ENCODE measurements around the gene PRDM8. TPM values are rescaled to one million over a fixed set of nuclear protein-coding genes. Genes with fewer than 3 reads are reported as not detected.

Gene PRDM8
- total RNA-seq (2014; rRNA removed; shearing (Covaris generic)), result 5.2 and 8.5 TPM in 2 replicates

DNA sequence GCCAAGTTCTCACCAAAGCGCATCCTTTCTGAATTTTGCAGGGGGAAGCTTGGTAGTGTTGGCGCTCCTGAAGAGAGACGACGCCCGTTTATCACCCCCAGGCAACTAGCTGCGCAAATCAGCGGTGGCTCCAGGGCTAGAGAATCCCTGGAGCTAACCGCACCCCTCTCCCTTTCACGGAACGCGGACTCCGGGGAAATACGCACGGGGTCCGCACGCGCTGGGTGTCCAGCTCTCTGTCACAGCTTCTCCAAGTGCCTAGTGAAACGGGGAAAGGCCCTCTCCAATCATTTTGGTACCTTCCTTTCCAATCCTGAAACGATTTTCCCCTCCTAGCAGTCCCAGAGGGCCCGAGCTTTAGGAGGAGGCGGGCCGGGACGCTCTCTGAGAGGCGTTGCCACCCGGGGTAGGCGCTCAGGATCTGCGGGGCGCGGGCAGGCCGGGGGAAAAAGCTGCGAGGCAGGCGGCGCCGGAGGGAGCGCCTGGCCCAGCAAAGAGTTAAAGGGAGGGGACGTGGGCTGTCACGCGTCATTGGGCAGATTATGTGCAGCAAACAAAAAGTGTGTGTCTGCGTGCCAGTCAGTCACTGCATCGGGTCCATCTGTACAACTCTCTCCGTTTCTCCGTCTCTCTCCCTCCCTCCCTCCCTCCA, at the start of gene PRDM8:
Gene PRDM8 (plus strand): TSS at position 582 of the 652 bp plus-strand sequence. CDS start 2,578 bp downstream, outside the sequence.
- H3K4me3 ChIP-seq, result no peak within 1 kb of the TSS
- H3K9me3 ChIP-seq (replicated peaks), result no peaks in the 10 kb centered on the region; the same call in 1 of the 2 replicates
- peaks cover 13% of the 10 kb centered on the region for H3K4me1 ChIP-seq (replicated peaks)
- no peak within 1 kb of the TSS for H3K27ac ChIP-seq
- no peak for DNase-seq (ENCODE audit: low read depth in 1 of 2, low spot score in 2 of 2)
- no peaks in the 10 kb centered on the region for H3K27me3 ChIP-seq (replicated peaks)
- H3K36me3 ChIP-seq, result no peaks in the 10 kb centered on the region

GRCh38 chr4:80150387-80151180, 46.7 kb upstream of the PRDM8 start:
- no peaks in the 10 kb centered on the region for H3K27me3 ChIP-seq (replicated peaks)
- DNase-seq (ENCODE audit: low read depth in 1 of 2, low spot score in 2 of 2), result no peak

GRCh38 chr4:80151981-80152380, 45.3 kb upstream of the PRDM8 start:
- Histone ChIP-seq H3K36me3 (no peaks in the 10 kb centered on the region), H3K4me1 (replicated peaks) (no peaks in the 10 kb centered on the region), H3K4me3 (no peak overlapping the region), H3K9me3 (replicated peaks) (no peaks in the 10 kb centered on the region), H3K27ac (no peak overlapping the region), H3K27me3 (replicated peaks) (no peaks in the 10 kb centered on the region)
- DNase-seq (ENCODE audit: low read depth in 1 of 2, low spot score in 2 of 2), result no peak

More at GRCh38 chr4:80150387-80151180, 46.7 kb upstream of the PRDM8 start:
- H3K27ac ChIP-seq, result no peak overlapping the region
- no peaks in the 10 kb centered on the region for H3K36me3 ChIP-seq
- H3K4me3 ChIP-seq, result no peak overlapping the region
- H3K9me3 ChIP-seq (replicated peaks), result no peaks in the 10 kb centered on the region
- H3K4me1 ChIP-seq (replicated peaks), result no peaks in the 10 kb centered on the region

- Histone ChIP-seq H3K27ac (no peak overlapping the region), H3K4me1 (replicated peaks) (no peaks in the 10 kb centered on the region), H3K27me3 (replicated peaks) (no peaks in the 10 kb centered on the region), H3K36me3 (no peaks in the 10 kb centered on the region), H3K4me3 (no peak overlapping the region), H3K9me3 (replicated peaks) (no peaks in the 10 kb centered on the region; the same call in 1 of the 2 replicates)
- DNase-seq (ENCODE audit: low read depth in 1 of 2, low spot score in 2 of 2), result no peak
These were observed 43.3 kb upstream of the PRDM8 start for GRCh38 chr4:80153874-80154544.

DNA sequence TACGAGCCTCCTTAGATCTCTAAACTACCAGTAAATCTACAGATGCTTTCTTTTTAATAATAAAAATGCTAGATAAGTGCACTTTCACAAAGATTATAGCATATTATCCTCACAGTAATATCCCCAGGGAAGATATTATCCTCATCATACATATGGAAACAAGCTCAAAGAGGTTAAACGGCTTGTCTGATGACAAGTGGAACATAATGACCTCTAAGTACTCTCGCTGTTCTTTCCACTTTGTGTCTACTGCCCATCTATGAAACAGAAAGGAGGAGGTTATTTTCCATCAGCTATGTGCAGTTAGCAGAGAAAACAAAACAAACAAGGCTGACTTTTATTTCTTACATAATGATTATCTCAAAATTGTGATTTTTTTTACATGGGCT, 42.8 kb upstream of the PRDM8 start:
- no peak for DNase-seq (ENCODE audit: low read depth in 1 of 2, low spot score in 2 of 2)
- H3K27me3 ChIP-seq (replicated peaks), result no peaks in the 10 kb centered on the region
- H3K36me3 ChIP-seq, result no peaks in the 10 kb centered on the region
- H3K4me1 ChIP-seq (replicated peaks), result no peaks in the 10 kb centered on the region
- H3K27ac ChIP-seq, result no peak overlapping the region
- no peaks in the 10 kb centered on the region; the same call in 1 of the 2 replicates for H3K9me3 ChIP-seq (replicated peaks)
- no peak overlapping the region for H3K4me3 ChIP-seq

DNA sequence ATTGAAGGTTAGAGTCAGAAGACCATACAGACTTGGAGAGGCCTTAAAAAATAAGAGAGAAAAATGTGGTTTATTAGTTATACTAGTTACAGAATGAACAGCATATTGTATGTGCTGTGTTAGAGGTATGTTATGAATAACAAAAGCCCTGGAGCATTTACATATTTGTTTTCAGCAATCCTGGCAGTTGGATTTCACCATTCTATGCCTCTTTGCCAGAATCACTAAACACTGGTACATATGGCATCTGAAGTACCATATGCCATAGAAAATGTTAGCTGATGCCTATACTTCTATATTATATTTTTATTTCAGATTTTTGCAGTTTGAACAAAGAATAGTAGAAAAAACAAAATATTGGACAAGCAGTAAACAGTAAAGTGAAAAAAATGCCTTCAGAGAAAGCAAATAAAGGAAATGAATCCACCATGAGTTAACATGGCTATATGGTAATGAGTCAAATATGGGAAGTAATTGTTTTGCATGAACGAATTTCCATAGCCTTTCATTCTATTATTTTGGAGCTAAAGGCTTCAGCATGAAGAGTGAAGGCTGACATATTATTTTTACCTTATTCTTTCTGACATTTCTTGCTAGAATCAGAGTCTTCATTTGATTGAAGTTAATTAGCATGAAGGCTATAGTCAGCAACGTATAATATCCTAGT, 41.9 kb upstream of the PRDM8 start:
- Histone ChIP-seq H3K4me1 (replicated peaks) (no peaks in the 10 kb centered on the region), H3K36me3 (no peaks in the 10 kb centered on the region), H3K9me3 (replicated peaks) (no peaks in the 10 kb centered on the region; the same call in 1 of the 2 replicates), H3K27me3 (replicated peaks) (no peaks in the 10 kb centered on the region), H3K27ac (no peak overlapping the region), H3K4me3 (no peak overlapping the region)
- no peak for DNase-seq (ENCODE audit: low read depth in 1 of 2, low spot score in 2 of 2)

- no peak for DNase-seq (ENCODE audit: low read depth in 1 of 2, low spot score in 2 of 2)
- no peaks in the 10 kb centered on the region; the same call in 1 of the 2 replicates for H3K9me3 ChIP-seq (replicated peaks)
- no peak overlapping the region for H3K4me3 ChIP-seq
- H3K4me1 ChIP-seq (replicated peaks), result no peaks in the 10 kb centered on the region
- no peak overlapping the region for H3K27ac ChIP-seq
- H3K36me3 ChIP-seq, result no peaks in the 10 kb centered on the region
- H3K27me3 ChIP-seq (replicated peaks), result no peaks in the 10 kb centered on the region
These were observed 40.9 kb upstream of the PRDM8 start for GRCh38 chr4:80156410-80156809.

DNA sequence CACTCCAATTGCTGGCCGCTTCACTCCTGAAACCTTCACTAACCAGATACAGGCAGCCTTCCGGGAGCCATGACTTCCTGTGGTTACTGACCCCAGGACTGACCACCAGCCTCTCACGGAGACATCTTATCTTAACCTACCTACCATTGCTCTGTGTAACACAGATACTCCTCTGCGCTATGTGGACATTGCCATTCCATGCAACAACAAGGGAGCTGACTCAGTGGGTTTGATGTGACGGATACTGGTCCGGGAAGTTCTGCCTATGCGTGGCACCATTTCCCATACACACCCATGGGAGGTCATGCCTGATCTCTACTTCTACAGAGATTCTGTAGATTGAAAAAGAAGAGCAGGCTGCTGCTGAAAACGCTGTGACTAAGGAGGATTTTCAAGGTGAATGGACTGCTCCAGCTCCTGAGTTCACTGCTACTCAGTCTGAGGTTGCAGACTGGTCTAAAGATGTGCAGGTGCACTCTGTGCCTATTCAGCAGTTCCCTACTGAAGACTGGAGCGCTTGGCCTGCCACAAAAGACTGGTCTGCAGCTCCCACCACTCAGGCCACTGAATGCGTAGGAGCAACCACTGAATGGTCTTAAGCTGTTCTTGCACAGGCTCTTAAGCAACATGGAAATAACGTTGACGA, 35.8 kb upstream of the PRDM8 start:
- no peak for DNase-seq (ENCODE audit: low read depth in 1 of 2, low spot score in 2 of 2)
- H3K27ac ChIP-seq, result no peak overlapping the region
- H3K4me1 ChIP-seq (replicated peaks), result no peaks in the 10 kb centered on the region
- H3K4me3 ChIP-seq, result no peak overlapping the region
- no peaks in the 10 kb centered on the region for H3K27me3 ChIP-seq (replicated peaks)
- H3K9me3 ChIP-seq (replicated peaks), result no peaks in the 10 kb centered on the region; the same call in 1 of the 2 replicates
- H3K36me3 ChIP-seq, result no peaks in the 10 kb centered on the region

- Histone ChIP-seq H3K4me1 (replicated peaks) (no peaks in the 10 kb centered on the region), H3K27ac (no peak overlapping the region), H3K36me3 (no peaks in the 10 kb centered on the region), H3K27me3 (replicated peaks) (no peaks in the 10 kb centered on the region), H3K4me3 (no peak overlapping the region), H3K9me3 (replicated peaks) (no peaks in the 10 kb centered on the region; the same call in 1 of the 2 replicates)
- no peak for DNase-seq (ENCODE audit: low read depth in 1 of 2, low spot score in 2 of 2)
These were observed 34.9 kb upstream of the PRDM8 start for GRCh38 chr4:80162418-80162817.

DNA sequence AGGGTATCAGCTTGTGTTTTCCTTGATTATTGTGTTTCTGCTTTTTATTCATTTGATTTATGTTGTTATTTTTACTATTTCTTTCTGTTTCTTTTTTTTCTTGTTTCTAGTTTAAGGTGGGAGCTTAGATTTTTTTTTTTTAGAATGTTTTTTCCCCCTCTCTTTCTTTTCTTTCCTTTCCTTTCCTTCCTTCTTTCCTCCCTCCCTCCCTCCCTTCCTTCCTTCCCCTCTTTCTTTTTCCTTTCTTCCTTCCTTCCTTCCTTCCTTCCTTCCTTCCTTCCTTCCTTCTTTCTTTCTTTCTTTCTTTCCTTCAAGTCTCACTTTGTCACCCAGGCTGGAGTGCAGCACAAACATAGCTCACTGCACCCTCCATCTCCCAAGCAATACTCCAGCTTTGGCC, 31.4 kb upstream of the PRDM8 start:
- Histone ChIP-seq H3K27ac (no peak overlapping the region), H3K27me3 (replicated peaks) (no peaks in the 10 kb centered on the region), H3K4me3 (no peak overlapping the region), H3K36me3 (no peaks in the 10 kb centered on the region), H3K4me1 (replicated peaks) (no peaks in the 10 kb centered on the region), H3K9me3 (replicated peaks) (no peaks in the 10 kb centered on the region)
- DNase-seq (ENCODE audit: low read depth in 1 of 2, low spot score in 2 of 2), result no peak

DNA sequence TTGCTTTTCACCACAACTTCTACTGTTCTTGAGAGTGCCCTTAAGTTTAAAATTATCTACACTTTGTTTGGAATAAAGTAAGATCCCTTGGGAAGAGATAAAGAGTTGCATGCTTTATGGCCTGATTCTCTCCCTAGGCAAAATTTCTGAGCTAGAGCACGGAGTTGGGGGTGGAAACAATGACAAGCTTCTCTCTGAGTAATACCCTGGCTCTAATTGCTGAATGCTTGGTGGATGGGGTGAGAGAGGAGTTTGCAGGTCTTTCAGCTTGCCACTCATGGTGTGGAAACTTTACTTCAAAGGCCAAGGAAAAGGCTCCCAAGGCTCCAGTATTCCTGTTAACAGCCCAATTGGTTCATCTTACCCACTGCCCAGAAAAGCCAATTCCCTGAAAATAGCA, 26.1 kb upstream of the PRDM8 start:
- no peak overlapping the region for H3K4me3 ChIP-seq
- no peak for DNase-seq (ENCODE audit: low read depth in 1 of 2, low spot score in 2 of 2)

DNA sequence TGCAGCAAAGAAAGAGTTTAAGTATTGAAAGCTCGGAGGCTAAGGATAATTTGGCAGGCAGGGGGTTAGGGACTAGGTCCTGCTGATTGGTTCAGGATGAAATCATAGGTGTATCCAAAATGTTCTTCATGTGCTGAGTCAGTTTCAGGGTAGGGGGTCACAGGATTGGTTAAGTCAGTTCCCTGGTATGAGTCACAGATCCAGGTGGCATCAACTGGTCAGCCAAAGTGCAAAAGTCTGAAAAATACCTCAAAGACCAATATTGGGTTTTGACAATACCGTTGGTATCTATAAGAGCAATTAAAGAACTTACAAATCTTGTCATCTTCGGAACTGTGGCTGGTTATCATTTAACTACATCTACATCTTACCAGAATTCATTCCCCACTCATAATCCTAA, 25.6 kb upstream of the PRDM8 start:
- Histone ChIP-seq H3K4me3 (no peak overlapping the region), H3K27me3 (replicated peaks) (no peaks in the 10 kb centered on the region), H3K9me3 (replicated peaks) (no peaks in the 10 kb centered on the region), H3K27ac (no peak overlapping the region), H3K36me3 (no peaks in the 10 kb centered on the region), H3K4me1 (replicated peaks) (peaks cover 10% of the 10 kb centered on the region; the same call in 1 of the 2 replicates)
- DNase-seq (ENCODE audit: low read depth in 1 of 2, low spot score in 2 of 2), result no peak

More for the DNA sequence above, 26.1 kb upstream of the PRDM8 start:
- H3K36me3 ChIP-seq, result no peaks in the 10 kb centered on the region
- H3K4me1 ChIP-seq (replicated peaks), result peaks cover 10% of the 10 kb centered on the region; the same call in 1 of the 2 replicates
- H3K9me3 ChIP-seq (replicated peaks), result no peaks in the 10 kb centered on the region
- no peak overlapping the region for H3K27ac ChIP-seq
- H3K27me3 ChIP-seq (replicated peaks), result no peaks in the 10 kb centered on the region

- no peaks in the 10 kb centered on the region for H3K36me3 ChIP-seq
These were observed 25.1 kb upstream of the PRDM8 start for GRCh38 chr4:80172203-80172602.

More at GRCh38 chr4:80172203-80172602, 25.1 kb upstream of the PRDM8 start:
- no peak for DNase-seq (ENCODE audit: low read depth in 1 of 2, low spot score in 2 of 2)
- Histone ChIP-seq H3K4me1 (replicated peaks) (peaks cover 10% of the 10 kb centered on the region; the same call in 1 of the 2 replicates), H3K9me3 (replicated peaks) (no peaks in the 10 kb centered on the region), H3K4me3 (no peak overlapping the region), H3K27ac (no peak overlapping the region), H3K27me3 (replicated peaks) (no peaks in the 10 kb centered on the region)

All from SJSA1 (cell line).